GM12864 (cell line): ENCODE measurements around the gene FAM20C.

Source experiments
- DNase-seq: peaks from one replicate; pipeline ENCODE4 v3.0.0-alpha.2; 2011; ENCODE audit warnings: low read depth
- H3K4me3 ChIP-seq: 2 replicates; pipeline ENCODE4 v1.5.1; 2011; ENCODE audit warnings: mild to moderate bottlenecking, low read depth, low read length, control low read depth
- TF ChIP-seq, protein P1 (sequence below): IDR thresholded peaks from 2 replicates; pipeline ENCODE4 v1.5.1; 2011; ENCODE audit warnings: low read depth, mild to moderate bottlenecking, moderate library complexity, low read length, control low read depth, inconsistent platforms; ENCODE audit errors: missing control alignments

Gene FAM20C

DNA sequence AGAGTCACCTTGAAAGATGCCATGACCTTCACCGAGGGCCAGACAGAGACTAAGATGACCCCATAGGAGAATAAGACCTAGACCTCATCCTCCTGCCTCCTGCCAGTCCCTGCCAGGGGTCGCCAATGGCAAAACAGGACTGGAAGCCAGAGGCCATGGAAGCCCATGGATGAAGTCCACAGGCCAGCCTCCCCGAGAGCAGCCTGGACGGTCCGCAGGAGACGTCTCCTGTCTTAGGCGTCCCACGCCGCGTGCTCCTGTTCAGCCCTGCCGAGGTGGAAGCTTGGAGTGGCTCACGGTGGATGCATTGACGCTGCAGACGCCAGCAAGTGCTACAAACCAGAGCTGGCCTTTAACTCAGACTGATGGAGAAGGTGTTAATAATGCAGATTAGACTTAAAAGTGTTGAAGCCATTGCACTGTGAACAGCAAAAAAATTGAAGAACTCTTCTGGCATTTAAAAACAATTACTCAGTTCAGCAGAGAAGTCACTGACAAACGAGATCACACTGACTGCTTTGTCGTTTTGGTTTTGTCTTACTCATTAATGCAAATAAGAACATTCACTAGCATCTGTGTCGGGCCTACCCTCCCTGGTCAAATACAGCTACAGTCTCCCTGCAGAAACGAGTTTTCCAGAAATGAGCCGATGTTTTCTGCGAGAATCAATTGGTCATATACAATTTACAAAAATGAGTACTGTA is 38.1 kb upstream of the FAM20C start:
- TF ChIP-seq, protein P1, sequence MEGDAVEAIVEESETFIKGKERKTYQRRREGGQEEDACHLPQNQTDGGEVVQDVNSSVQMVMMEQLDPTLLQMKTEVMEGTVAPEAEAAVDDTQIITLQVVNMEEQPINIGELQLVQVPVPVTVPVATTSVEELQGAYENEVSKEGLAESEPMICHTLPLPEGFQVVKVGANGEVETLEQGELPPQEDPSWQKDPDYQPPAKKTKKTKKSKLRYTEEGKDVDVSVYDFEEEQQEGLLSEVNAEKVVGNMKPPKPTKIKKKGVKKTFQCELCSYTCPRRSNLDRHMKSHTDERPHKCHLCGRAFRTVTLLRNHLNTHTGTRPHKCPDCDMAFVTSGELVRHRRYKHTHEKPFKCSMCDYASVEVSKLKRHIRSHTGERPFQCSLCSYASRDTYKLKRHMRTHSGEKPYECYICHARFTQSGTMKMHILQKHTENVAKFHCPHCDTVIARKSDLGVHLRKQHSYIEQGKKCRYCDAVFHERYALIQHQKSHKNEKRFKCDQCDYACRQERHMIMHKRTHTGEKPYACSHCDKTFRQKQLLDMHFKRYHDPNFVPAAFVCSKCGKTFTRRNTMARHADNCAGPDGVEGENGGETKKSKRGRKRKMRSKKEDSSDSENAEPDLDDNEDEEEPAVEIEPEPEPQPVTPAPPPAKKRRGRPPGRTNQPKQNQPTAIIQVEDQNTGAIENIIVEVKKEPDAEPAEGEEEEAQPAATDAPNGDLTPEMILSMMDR, result no peak
- H3K4me3 ChIP-seq, result no peak overlapping the region
- DNase-seq, result no peak

DNA sequence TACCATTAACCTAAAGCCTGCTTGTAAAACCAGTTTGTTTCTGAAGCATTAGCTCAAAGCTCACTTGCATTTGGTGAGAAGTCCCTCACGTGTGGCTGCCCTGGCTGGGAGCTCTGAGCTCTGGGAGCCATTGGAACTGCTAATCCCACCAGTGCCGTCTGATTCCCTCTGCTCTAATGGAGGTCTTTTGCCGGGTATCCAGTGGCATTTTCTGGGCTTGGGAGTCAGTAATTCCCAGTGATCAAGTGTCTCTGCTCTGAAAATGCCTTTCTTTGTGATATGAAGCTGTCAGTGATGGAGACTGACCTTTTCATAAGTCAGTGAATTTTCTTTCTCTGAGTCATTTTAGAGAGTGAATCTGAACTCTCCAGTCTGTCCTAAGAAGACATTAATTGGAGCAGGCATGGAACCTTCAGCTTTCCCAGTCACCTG is 36.9 kb upstream of the FAM20C start:
- H3K4me3 ChIP-seq, result no peak overlapping the region
- no peak for DNase-seq
- TF ChIP-seq, protein P1, result no peak

DNA sequence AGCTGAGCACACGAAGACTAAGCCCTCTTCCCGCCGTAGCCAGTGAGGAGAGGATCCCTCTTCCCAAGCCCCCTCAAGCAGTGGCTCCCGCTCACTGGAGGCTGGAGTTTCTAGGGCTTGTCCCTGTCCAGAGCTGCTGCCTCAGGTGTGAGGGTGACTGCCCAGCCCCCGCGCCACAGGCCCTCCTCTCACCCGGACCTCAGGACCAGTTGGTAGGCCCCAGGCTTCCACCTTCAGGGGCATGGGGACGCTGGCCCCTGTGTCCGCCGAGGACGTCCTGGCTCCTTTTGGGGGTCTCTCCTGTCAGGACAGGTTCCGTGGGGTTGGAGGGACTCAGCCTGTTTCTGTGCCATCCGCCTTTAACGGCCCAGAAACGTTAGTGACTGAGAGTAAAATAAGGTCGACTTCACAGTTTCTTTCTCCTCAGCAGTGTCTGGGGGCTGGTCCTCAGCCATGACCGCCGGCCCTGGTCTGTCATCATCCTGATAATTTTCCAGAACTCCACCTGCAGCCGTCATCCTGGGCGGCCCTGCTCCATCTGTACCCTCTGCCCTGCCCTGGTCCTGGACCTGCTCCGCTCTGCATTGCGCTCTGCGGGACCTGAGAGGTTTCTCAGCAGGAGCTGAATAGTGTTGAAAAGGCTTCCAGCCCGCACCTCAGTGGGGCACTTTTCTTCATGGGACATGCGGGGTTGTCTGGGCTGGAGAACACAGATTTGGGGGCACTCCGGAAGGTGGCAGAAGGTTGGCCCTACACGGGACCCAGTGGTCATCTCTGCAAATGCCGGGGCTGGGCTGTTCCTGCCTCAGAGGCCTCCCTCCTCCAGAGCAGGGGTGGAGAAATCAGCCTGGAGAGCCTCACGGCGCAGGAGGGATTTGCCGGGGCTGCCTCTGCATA is 36.0 kb upstream of the FAM20C start:
- TF ChIP-seq, protein P1, result no peak
- no peak for DNase-seq
- no peak overlapping the region for H3K4me3 ChIP-seq

DNA sequence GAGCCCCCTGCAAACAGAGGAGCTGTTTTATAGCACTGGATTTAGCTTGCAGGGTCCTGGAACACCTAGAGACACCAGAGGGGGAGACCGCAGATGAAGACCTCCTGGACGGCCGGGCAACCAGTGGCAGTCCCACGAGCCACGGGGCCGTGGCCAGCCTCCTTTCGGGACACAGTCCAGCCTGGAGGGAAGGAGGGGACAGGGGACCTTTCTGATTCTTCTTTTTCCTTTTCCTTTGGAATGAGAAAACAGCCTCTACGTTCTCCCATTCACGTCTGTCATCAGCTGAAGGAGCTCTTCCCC is 35.4 kb upstream of the FAM20C start:
- TF ChIP-seq, protein P1, result no peak
- H3K4me3 ChIP-seq, result no peak overlapping the region
- DNase-seq, result no peak

DNA sequence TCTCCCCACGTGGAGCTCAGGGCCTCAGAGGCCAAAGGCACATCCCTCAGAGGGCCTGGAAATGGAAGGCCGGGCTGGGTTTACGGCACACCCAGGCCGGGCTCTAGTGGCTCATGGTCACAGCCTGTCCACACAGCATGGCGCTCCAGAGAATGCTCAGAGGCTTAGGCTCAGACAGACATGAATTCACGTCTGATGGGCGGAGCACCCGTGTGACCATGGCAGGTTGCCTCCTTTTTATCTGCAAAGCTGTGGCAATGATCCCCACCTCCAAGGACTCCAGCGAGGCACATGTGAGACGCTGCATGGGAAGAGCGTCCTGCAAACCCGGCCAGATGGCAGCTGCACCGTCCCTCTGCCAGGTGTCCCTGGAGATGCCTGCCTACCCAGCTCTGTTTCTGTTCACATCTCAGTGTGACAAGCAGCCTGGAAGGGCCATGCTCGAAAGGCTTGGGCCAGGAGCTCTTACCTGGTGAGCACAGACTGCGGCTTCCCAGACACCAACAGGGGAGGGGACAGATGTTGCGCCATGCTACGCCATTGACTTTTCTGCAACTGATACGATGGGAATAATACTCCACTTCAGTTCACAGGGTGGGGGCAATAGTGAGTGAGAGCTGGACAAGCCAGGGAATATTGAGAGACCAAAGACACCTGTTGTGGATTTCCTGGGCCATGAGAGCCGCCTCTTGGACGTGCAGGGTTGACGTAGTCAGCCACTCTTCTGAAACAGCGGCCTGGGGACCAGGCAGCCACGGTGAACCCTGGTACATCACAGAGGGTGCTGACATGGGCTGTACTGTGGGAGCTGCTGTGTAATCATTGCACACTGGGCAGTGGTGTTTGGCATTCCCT is 34.4 kb upstream of the FAM20C start:
- TF ChIP-seq, protein P1, result no peak
- no peak for DNase-seq
- no peak overlapping the region for H3K4me3 ChIP-seq

DNA sequence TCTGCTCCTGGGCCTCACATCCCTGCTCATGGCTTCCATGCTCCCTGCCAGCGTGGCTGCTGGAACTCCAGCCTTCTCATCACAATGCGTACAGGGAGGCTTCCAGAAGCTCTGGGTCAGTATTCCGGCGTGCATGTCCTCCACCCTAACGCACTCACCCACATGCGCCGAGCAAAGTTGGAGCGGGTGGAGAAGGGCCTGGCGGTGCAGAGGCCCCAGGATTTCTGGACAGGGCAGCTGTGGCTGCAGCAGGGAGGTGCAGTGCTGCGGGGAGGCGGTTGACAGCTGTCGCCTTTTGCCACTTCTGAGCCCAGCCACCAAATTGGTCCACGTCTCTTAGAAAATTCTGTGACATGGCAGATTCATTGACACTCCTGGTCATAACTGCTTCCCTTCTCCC is 33.6 kb upstream of the FAM20C start:
- no peak overlapping the region for H3K4me3 ChIP-seq
- no peak for DNase-seq
- TF ChIP-seq, protein P1, result no peak
